ENCODE data around the gene DHRS2. TPM values are rescaled to one million over a fixed set of nuclear protein-coding genes. Genes with fewer than 3 reads are reported as not detected.

The DHRS2 gene
- polyA plus RNA-seq, 1 donor (not counting 4 experiments of a cell fraction or from before 2014, with no cell fraction given), result 0.14 TPM

DNA sequence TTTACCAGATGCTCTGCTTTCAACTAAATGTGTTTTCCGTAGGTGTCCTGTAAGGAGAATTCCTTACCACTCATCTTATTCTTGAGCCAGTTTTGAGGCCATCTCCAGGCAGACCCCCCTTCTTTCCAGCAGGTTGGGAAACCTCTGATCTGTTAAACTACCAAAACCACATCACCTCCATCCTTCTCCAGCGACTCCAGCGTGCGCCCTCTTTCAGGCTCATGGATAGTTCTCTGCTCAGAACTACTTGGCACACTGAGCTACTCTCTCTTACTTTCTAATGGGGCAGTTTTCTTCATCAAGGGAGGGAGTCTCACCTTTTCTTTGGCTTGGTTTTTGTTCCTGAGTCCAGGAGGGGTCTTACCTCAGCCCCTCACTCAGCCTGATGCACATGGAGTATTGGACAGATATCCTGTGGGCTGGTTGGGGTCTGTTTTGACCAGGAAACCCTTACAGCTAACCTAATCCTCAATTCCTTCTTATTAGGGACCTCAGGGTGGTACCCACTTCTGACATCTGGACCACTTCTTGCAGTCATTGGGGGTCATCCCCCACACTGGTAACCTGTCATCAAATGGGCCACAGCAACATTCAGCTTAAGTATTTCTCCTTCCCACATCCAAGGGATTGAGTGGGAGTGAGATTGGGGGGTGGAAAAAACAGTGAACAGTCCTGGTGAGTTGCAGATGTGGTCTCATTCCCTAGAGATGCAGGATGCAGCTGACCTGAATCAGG, 5.2 kb downstream of the DHRS2 start:
- dilution Hi-C loops (cut with MboI; ENCODE audit: extremely low pct_ligation_motif_present, low sequenced_read_pairs), result no loop called here
- TF ChIP-seq, protein P1, sequence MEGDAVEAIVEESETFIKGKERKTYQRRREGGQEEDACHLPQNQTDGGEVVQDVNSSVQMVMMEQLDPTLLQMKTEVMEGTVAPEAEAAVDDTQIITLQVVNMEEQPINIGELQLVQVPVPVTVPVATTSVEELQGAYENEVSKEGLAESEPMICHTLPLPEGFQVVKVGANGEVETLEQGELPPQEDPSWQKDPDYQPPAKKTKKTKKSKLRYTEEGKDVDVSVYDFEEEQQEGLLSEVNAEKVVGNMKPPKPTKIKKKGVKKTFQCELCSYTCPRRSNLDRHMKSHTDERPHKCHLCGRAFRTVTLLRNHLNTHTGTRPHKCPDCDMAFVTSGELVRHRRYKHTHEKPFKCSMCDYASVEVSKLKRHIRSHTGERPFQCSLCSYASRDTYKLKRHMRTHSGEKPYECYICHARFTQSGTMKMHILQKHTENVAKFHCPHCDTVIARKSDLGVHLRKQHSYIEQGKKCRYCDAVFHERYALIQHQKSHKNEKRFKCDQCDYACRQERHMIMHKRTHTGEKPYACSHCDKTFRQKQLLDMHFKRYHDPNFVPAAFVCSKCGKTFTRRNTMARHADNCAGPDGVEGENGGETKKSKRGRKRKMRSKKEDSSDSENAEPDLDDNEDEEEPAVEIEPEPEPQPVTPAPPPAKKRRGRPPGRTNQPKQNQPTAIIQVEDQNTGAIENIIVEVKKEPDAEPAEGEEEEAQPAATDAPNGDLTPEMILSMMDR (optimal IDR thresholded peaks at IDR 0.05 in 1 of 3, IDR thresholded peaks at IDR 0.05 in 1 of 3, conservative IDR thresholded peaks at IDR 0.05 in 1 of 3; ENCODE audit: extremely low read depth in 1 of 3, insufficient read depth in 2 of 3, low read length in 3 of 3), result no peak
- no peak for TF ChIP-seq EZH2 (IDR thresholded peaks at IDR 0.05; ENCODE audit: low read length)

DNA sequence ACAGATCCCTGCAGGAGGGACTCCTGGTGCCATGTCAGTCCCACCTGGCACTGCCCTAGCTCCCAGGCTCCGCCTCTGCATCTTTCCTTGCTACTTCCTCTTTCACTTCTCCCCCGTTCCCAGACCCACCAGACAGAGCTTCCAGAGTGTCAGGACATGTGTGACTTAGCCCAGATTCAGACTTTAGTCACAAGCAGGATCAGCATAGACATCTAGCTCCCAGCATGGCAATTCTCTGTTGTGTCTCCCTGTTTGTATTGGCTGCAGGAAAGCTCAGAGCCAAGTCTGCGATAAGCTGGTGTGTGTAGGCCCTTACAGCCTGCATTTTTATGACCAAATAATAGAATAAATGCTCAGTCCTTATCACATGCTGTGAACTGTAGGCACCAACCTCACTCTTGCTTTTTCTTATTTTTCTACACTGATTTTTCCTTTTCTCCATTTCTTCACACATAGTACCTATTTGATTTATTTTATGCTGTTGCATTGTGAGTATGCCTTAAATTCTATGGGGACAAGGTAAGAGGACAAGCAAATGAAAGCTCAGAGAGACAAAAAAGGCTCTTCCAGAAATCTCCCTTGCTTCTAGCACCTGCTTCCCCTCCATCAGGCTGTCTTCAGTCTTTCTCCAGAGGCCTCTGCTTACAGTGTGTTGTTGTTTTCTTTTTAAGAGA, 5.9 kb downstream of the DHRS2 start:
- dilution Hi-C loops (cut with MboI; ENCODE audit: extremely low pct_ligation_motif_present, low sequenced_read_pairs), result no loop called here
- Histone ChIP-seq H3K9me3 (ENCODE audit: control insufficient read depth, low read depth, low read length) (no peaks in the 10 kb centered on the region), H3K27me3 (ENCODE audit: control insufficient read depth, extremely low read depth, insufficient read depth, low read length) (no peaks in the 10 kb centered on the region), H3K79me2 (ENCODE audit: control insufficient read depth, insufficient read depth, low read length) (no peaks in the 10 kb centered on the region), H2AFZ (ENCODE audit: control insufficient read depth, low read length) (no peak overlapping the region), H3K9ac (ENCODE audit: control insufficient read depth, extremely low read depth, insufficient read depth, low read length) (no peak overlapping the region), H3K4me1 (ENCODE audit: control insufficient read depth, extremely low read depth, insufficient read depth, low read length) (no peaks in the 10 kb centered on the region), H3K4me2 (ENCODE audit: control insufficient read depth, extremely low read depth, insufficient read depth, low read depth, low read length) (no peak overlapping the region), H3K36me3 (ENCODE audit: control insufficient read depth in 2 of 2, extremely low read depth in 1 of 2, insufficient read depth in 2 of 2, low read length in 2 of 2) (no peaks in the 10 kb centered on the region), H3K9me1 (ENCODE audit: control insufficient read depth, extremely low read depth, insufficient read depth, low read length) (no peaks in the 10 kb centered on the region), H3K27ac (ENCODE audit: control insufficient read depth, insufficient read depth, low read length) (no peak overlapping the region), H4K20me1 (ENCODE audit: control insufficient read depth, extremely low read depth, insufficient read depth, low read length) (no peaks in the 10 kb centered on the region), H3K4me3 (ENCODE audit: control insufficient read depth in 2 of 3, extremely low read depth in 1 of 3, insufficient read depth in 2 of 3, low read depth in 1 of 3, low read length in 3 of 3) (no peak overlapping the region)
- FAIRE-seq, result no peak
- TF ChIP-seq, protein P1 (optimal IDR thresholded peaks at IDR 0.05 in 1 of 3, IDR thresholded peaks at IDR 0.05 in 1 of 3, conservative IDR thresholded peaks at IDR 0.05 in 1 of 3; ENCODE audit: extremely low read depth in 1 of 3, insufficient read depth in 2 of 3, low read length in 3 of 3), result no peak
- no peak for TF ChIP-seq EZH2 (IDR thresholded peaks at IDR 0.05; ENCODE audit: low read length)
- DNase-seq (ENCODE audit: low read depth, low spot score), result no peak

More for the DNA sequence above, 5.2 kb downstream of the DHRS2 start:
- Histone ChIP-seq H2AFZ (ENCODE audit: control insufficient read depth, low read length) (no peak overlapping the region), H3K27me3 (ENCODE audit: control insufficient read depth, extremely low read depth, insufficient read depth, low read length) (no peaks in the 10 kb centered on the region), H3K9me3 (ENCODE audit: control insufficient read depth, low read depth, low read length) (no peaks in the 10 kb centered on the region), H3K9ac (ENCODE audit: control insufficient read depth, extremely low read depth, insufficient read depth, low read length) (no peak overlapping the region), H3K4me1 (ENCODE audit: control insufficient read depth, extremely low read depth, insufficient read depth, low read length) (no peaks in the 10 kb centered on the region), H3K4me3 (ENCODE audit: control insufficient read depth in 2 of 3, extremely low read depth in 1 of 3, insufficient read depth in 2 of 3, low read depth in 1 of 3, low read length in 3 of 3) (no peak overlapping the region), H3K4me2 (ENCODE audit: control insufficient read depth, extremely low read depth, insufficient read depth, low read depth, low read length) (no peak overlapping the region), H4K20me1 (ENCODE audit: control insufficient read depth, extremely low read depth, insufficient read depth, low read length) (no peaks in the 10 kb centered on the region), H3K9me1 (ENCODE audit: control insufficient read depth, extremely low read depth, insufficient read depth, low read length) (no peaks in the 10 kb centered on the region), H3K27ac (ENCODE audit: control insufficient read depth, insufficient read depth, low read length) (no peak overlapping the region), H3K36me3 (ENCODE audit: control insufficient read depth in 2 of 2, extremely low read depth in 1 of 2, insufficient read depth in 2 of 2, low read length in 2 of 2) (no peaks in the 10 kb centered on the region), H3K79me2 (ENCODE audit: control insufficient read depth, insufficient read depth, low read length) (no peaks in the 10 kb centered on the region)
- DNase-seq (ENCODE audit: low read depth, low spot score) (no peak), FAIRE-seq (no peak)

Data from keratinocyte (primary cell).